Measurements from ENCODE around the gene RBM4B. TPM values are rescaled to one million over a fixed set of nuclear protein-coding genes. Genes with fewer than 3 reads are reported as not detected.

The RBM4B gene
- total RNA-seq, 1 donor: 19.2 TPM

GRCh38 chr11:66638177-66639065 lies 39.3 kb downstream of the RBM4B start, which contains the start of gene RBM4:
Gene RBM4 (plus strand): TSS chr11:66638703. CDS start chr11:66639712, 1,009 bp downstream.
- TF ChIP-seq CTCF (IDR thresholded peaks at IDR 0.05; ENCODE audit: extremely low read depth, low read depth, low read length): peak; percentile 11

GRCh38 chr11:66637557-66638176 lies 40.0 kb downstream of the RBM4B start:
- Histone ChIP-seq H3K27me3 (ENCODE audit: insufficient read depth, low read length) (no peaks in the 10 kb centered on the region), H4K20me1 (ENCODE audit: insufficient read depth, low read length) (peaks cover 60% of the 10 kb centered on the region)
- DNase-seq (ENCODE audit: insufficient read length, low spot score, missing footprints): no peak

More at GRCh38 chr11:66638177-66639065, 39.3 kb downstream of the RBM4B start, which contains the start of gene RBM4:
- Histone ChIP-seq H3K27ac (ENCODE audit: low read depth, low read length) (peak within 1 kb of the TSS; percentile 94), H3K4me1 (ENCODE audit: insufficient read depth, low read length) (peaks cover 43% of the 10 kb centered on the region), H3K79me2 (ENCODE audit: insufficient read depth, low read length) (peaks cover 96% of the 10 kb centered on the region), H2AFZ (ENCODE audit: low read length) (peak within 1 kb of the TSS; percentile 84), H4K20me1 (ENCODE audit: insufficient read depth, low read length) (peaks cover 63% of the 10 kb centered on the region), H3K27me3 (ENCODE audit: insufficient read depth, low read length) (no peaks in the 10 kb centered on the region), H3K4me2 (ENCODE audit: insufficient read depth, low read length) (peak within 1 kb of the TSS; percentile 86), H3K9me3 (ENCODE audit: low read depth, low read length) (no peaks in the 10 kb centered on the region), H3K4me3 (ENCODE audit: insufficient read depth, low read length) (peak within 1 kb of the TSS; percentile 89), H3K36me3 (ENCODE audit: insufficient read depth, low read length) (peaks cover 52% of the 10 kb centered on the region)
- DNase-seq (ENCODE audit: insufficient read length, low spot score, missing footprints): peak; percentile 98

GRCh38 chr11:66636411-66636810 lies 41.3 kb downstream of the RBM4B start:
- H3K27ac ChIP-seq (ENCODE audit: low read depth, low read length): no peak overlapping the region
- no peak for DNase-seq (ENCODE audit: insufficient read length, low spot score, missing footprints)
- H3K27me3 ChIP-seq (ENCODE audit: insufficient read depth, low read length): no peaks in the 10 kb centered on the region
- peaks cover 96% of the 10 kb centered on the region for H3K79me2 ChIP-seq (ENCODE audit: insufficient read depth, low read length)
- H3K4me3 ChIP-seq (ENCODE audit: insufficient read depth, low read length): no peak overlapping the region
- peaks cover 51% of the 10 kb centered on the region for H4K20me1 ChIP-seq (ENCODE audit: insufficient read depth, low read length)
- H3K4me2 ChIP-seq (ENCODE audit: insufficient read depth, low read length): no peak overlapping the region
- TF ChIP-seq CTCF (IDR thresholded peaks at IDR 0.05; ENCODE audit: extremely low read depth, low read depth, low read length): no peak
- peaks cover 48% of the 10 kb centered on the region for H3K36me3 ChIP-seq (ENCODE audit: insufficient read depth, low read length)
- peaks cover 29% of the 10 kb centered on the region for H3K4me1 ChIP-seq (ENCODE audit: insufficient read depth, low read length)
- H2AFZ ChIP-seq (ENCODE audit: low read length): no peak overlapping the region
- H3K9me3 ChIP-seq (ENCODE audit: low read depth, low read length): no peaks in the 10 kb centered on the region

More at GRCh38 chr11:66637557-66638176, 40.0 kb downstream of the RBM4B start:
- TF ChIP-seq CTCF (IDR thresholded peaks at IDR 0.05; ENCODE audit: extremely low read depth, low read depth, low read length): no peak
- H3K4me1 ChIP-seq (ENCODE audit: insufficient read depth, low read length): peaks cover 41% of the 10 kb centered on the region
- H3K9me3 ChIP-seq (ENCODE audit: low read depth, low read length): no peaks in the 10 kb centered on the region
- peaks cover 52% of the 10 kb centered on the region for H3K36me3 ChIP-seq (ENCODE audit: insufficient read depth, low read length)
- H3K27ac ChIP-seq (ENCODE audit: low read depth, low read length): peak overlapping the region; percentile 94
- H2AFZ ChIP-seq (ENCODE audit: low read length): peak overlapping the region; percentile 74
- peak overlapping the region; percentile 86 for H3K4me2 ChIP-seq (ENCODE audit: insufficient read depth, low read length)
- H3K4me3 ChIP-seq (ENCODE audit: insufficient read depth, low read length): peak overlapping the region; percentile 89
- peaks cover 96% of the 10 kb centered on the region for H3K79me2 ChIP-seq (ENCODE audit: insufficient read depth, low read length)

- peaks cover 48% of the 10 kb centered on the region for H4K20me1 ChIP-seq (ENCODE audit: insufficient read depth, low read length)
Observed at GRCh38 chr11:66632952-66633351, 44.7 kb downstream of the RBM4B start.

More at GRCh38 chr11:66632952-66633351, 44.7 kb downstream of the RBM4B start:
- H3K4me3 ChIP-seq (ENCODE audit: insufficient read depth, low read length): no peak overlapping the region
- no peak for TF ChIP-seq CTCF (IDR thresholded peaks at IDR 0.05; ENCODE audit: extremely low read depth, low read depth, low read length)
- no peak for DNase-seq (ENCODE audit: insufficient read length, low spot score, missing footprints)
- peaks cover 6% of the 10 kb centered on the region for H3K4me1 ChIP-seq (ENCODE audit: insufficient read depth, low read length)
- H3K79me2 ChIP-seq (ENCODE audit: insufficient read depth, low read length): peaks cover 100% of the 10 kb centered on the region
- no peaks in the 10 kb centered on the region for H3K27me3 ChIP-seq (ENCODE audit: insufficient read depth, low read length)
- no peak overlapping the region for H3K27ac ChIP-seq (ENCODE audit: low read depth, low read length)
- no peaks in the 10 kb centered on the region for H3K9me3 ChIP-seq (ENCODE audit: low read depth, low read length)
- no peak overlapping the region for H3K4me2 ChIP-seq (ENCODE audit: insufficient read depth, low read length)
- H2AFZ ChIP-seq (ENCODE audit: low read length): no peak overlapping the region
- peaks cover 60% of the 10 kb centered on the region for H3K36me3 ChIP-seq (ENCODE audit: insufficient read depth, low read length)

Data from osteoblast (primary cell).